ENCODE results near the gene EMP1.

GRCh38 chr12:13192719-13193118 is 3.8 kb upstream of the EMP1 start:
- TF ChIP-seq POLR2A (IDR thresholded peaks at IDR 0.05) (no peak), CTCF (IDR thresholded peaks at IDR 0.05 in 8 of 11, conservative IDR thresholded peaks at IDR 0.05 in 3 of 11) (no peak)
